Mucosa of descending colon (tissue), 3 donors: ENCODE measurements around the gene LRP1B. TPM values are rescaled to one million over a fixed set of nuclear protein-coding genes. Genes with fewer than 3 reads are reported as not detected.

ENCODE experiments used
- ATAC-seq: fragments of 200-7000 bp; cut with Tn5 transposase; one replicate; pipeline ENCODE4 v1.9.1; 2020; ENCODE audit warnings: mild to moderate bottlenecking, moderate library complexity
- DNase-seq, 3 donors: peaks; one replicate each; pipeline ENCODE4 v3.0.0-alpha.2; 2020
- H3K36me3 ChIP-seq: fragments of 200-600 bp; one replicate; pipeline ENCODE4 v1.8.0; 2021; ENCODE audit warnings: low read depth, mild to moderate bottlenecking
- H3K4me1 ChIP-seq: fragments of 200-600 bp; one replicate; pipeline ENCODE4 v1.8.0; 2021; ENCODE audit warnings: low read depth, mild to moderate bottlenecking
- H3K4me3 ChIP-seq: fragments of 200-600 bp; one replicate; pipeline ENCODE4 v1.8.0; 2021; ENCODE audit warnings: mild to moderate bottlenecking
- H3K9me3 ChIP-seq: fragments of 200-600 bp; one replicate; pipeline ENCODE4 v1.8.0; 2021; ENCODE audit warnings: mild to moderate bottlenecking
- CTCF ChIP-seq: fragments of 200-600 bp; IDR thresholded peaks from one replicate; pipeline ENCODE4 v1.8.0; 2022; ENCODE audit warnings: antibody characterized with exemption, mild to moderate bottlenecking
- intact Hi-C, 2 donors: fragments of 100-400 bp; cut with DNase I in 1 of 2; cut with micrococcal nuclease in 1 of 2; formaldehyde crosslinking; loops; one replicate each; pipeline versions ENCODE4 v1.11.0 to v1.11.1; 2022; cut with DNase I, micrococcal nuclease
- total RNA-seq, 3 donors: library from RNA; stranded (reverse); fragmentation: NEBNext Ultra II Directional in 2 of 3; extraction: Animal tissue kit (Norgen Biotek cat#: 25700) in 2 of 3; gene quantifications; one replicate each; pipeline versions ENCODE4 v1.2.1 to v1.2.4, GENCODE V29; 2021 to 2023
- donor health status: DM: no; HTN: no; CAD: no; lungs with moderate emphysema.
- donor health status: DM: no; HTN: no; CAD: no.
- donor health status: DM: no; HTN: yes; CAD: no.

LRP1B gene
- total RNA-seq, 3 donors from 2014 or later, result 0.12 to 1.6 (median 0.20) TPM

- H3K4me1 ChIP-seq, result no peaks in the 10 kb centered on the region
- DNase-seq, result no peak
- no peak overlapping the region for H3K4me3 ChIP-seq
- no peaks in the 10 kb centered on the region for H3K36me3 ChIP-seq
- ATAC-seq, result no peak
- no peak for TF ChIP-seq CTCF
- intact Hi-C loops, result no loop called here
- H3K9me3 ChIP-seq, result no peaks in the 10 kb centered on the region
Observed at GRCh38 chr2:141464995-141465394, 665.8 kb downstream of the LRP1B start.

- no peak for TF ChIP-seq CTCF
- no peaks in the 10 kb centered on the region for H3K9me3 ChIP-seq
- intact Hi-C loops, result no loop called here
- no peaks in the 10 kb centered on the region for H3K36me3 ChIP-seq
- DNase-seq, result no peak
- no peaks in the 10 kb centered on the region for H3K4me1 ChIP-seq
- no peak overlapping the region for H3K4me3 ChIP-seq
- ATAC-seq, result no peak
Observed at GRCh38 chr2:141458351-141458750, 672.5 kb downstream of the LRP1B start.

GRCh38 chr2:141455877-141456276, 674.9 kb downstream of the LRP1B start:
- Histone ChIP-seq H3K36me3 (no peaks in the 10 kb centered on the region), H3K4me1 (no peaks in the 10 kb centered on the region), H3K9me3 (no peaks in the 10 kb centered on the region), H3K4me3 (no peak overlapping the region)
- intact Hi-C loops, result no loop called here
- DNase-seq (no peak), ATAC-seq (no peak)
- no peak for TF ChIP-seq CTCF

- no peak for TF ChIP-seq CTCF
- H3K36me3 ChIP-seq, result no peaks in the 10 kb centered on the region
- no peak overlapping the region for H3K4me3 ChIP-seq
- no peaks in the 10 kb centered on the region for H3K4me1 ChIP-seq
- intact Hi-C loops, result no loop called here
- ATAC-seq (no peak), DNase-seq (no peak)
- H3K9me3 ChIP-seq, result no peaks in the 10 kb centered on the region
Observed at GRCh38 chr2:141455211-141455826, 675.5 kb downstream of the LRP1B start.

GRCh38 chr2:141440072-141440635, 690.7 kb downstream of the LRP1B start:
- Histone ChIP-seq H3K9me3 (no peaks in the 10 kb centered on the region), H3K36me3 (no peaks in the 10 kb centered on the region), H3K4me3 (no peak overlapping the region), H3K4me1 (no peaks in the 10 kb centered on the region)
- DNase-seq (no peak), ATAC-seq (no peak)
- intact Hi-C loops, result no loop called here
- no peak for TF ChIP-seq CTCF
